RWPE2 (cell line): ENCODE results near the gene CNTNAP2.

Source experiments
- ATAC-seq: fragments of 200-7000 bp; cut with Tn5 transposase; 3 replicates; pipeline ENCODE4 v1.9.1; 2021; ENCODE audit warnings: low read depth
- DNase-seq: peaks from one replicate; pipeline ENCODE4 v3.0.0-alpha.2; 2020; ENCODE audit warnings: low spot score
- H3K27ac ChIP-seq: fragments of 450-650 bp; 2 replicates; pipeline ENCODE4 v1.5.1; 2017; ENCODE audit warnings: mild to moderate bottlenecking; ENCODE audit not compliant: poor library complexity, severe bottlenecking
- H3K27me3 ChIP-seq: fragments of 250-450 bp; sonication (Bioruptor Pico); 2 replicates; pipeline ENCODE4 v1.5.1; 2021; ENCODE audit warnings: mild to moderate bottlenecking, moderate library complexity; ENCODE audit not compliant: insufficient read depth, poor library complexity, severe bottlenecking
- H3K36me3 ChIP-seq: fragments of 250-450 bp; sonication (Bioruptor Pico); 2 replicates; pipeline ENCODE4 v1.5.1; 2020; ENCODE audit warnings: low read depth, mild to moderate bottlenecking, moderate library complexity
- H3K4me1 ChIP-seq: fragments of 250-450 bp; sonication (Bioruptor Pico); 2 replicates; pipeline ENCODE4 v1.5.1; 2021; ENCODE audit warnings: mild to moderate bottlenecking, moderate library complexity; ENCODE audit not compliant: insufficient read depth, poor library complexity, severe bottlenecking
- H3K4me3 ChIP-seq: fragments of 250-450 bp; sonication (Bioruptor Pico); 2 replicates; pipeline ENCODE4 v1.5.1; 2021; ENCODE audit warnings: mild to moderate bottlenecking, moderate library complexity; ENCODE audit not compliant: severe bottlenecking
- H3K9me3 ChIP-seq: fragments of 250-450 bp; sonication (Bioruptor Pico); 2 replicates; pipeline ENCODE4 v1.5.1; 2021; ENCODE audit warnings: mild to moderate bottlenecking, moderate library complexity; ENCODE audit not compliant: severe bottlenecking
- TF ChIP-seq, protein P1 (sequence below): fragments of 450-650 bp; IDR thresholded peaks from one replicate; pipeline ENCODE4 v1.5.1; 2017; ENCODE audit warnings: mild to moderate bottlenecking, moderate library complexity; ENCODE audit not compliant: poor library complexity, severe bottlenecking

The CNTNAP2 gene

GRCh38 chr7:148121847-148122246, 2005.2 kb downstream of the CNTNAP2 start:
- ATAC-seq = no peak
- Histone ChIP-seq H3K27ac (no peak overlapping the region), H3K27me3 (no peaks in the 10 kb centered on the region), H3K36me3 (no peaks in the 10 kb centered on the region), H3K9me3 (no peaks in the 10 kb centered on the region), H3K4me1 (no peaks in the 10 kb centered on the region), H3K4me3 (no peak overlapping the region)
- TF ChIP-seq, protein P1, sequence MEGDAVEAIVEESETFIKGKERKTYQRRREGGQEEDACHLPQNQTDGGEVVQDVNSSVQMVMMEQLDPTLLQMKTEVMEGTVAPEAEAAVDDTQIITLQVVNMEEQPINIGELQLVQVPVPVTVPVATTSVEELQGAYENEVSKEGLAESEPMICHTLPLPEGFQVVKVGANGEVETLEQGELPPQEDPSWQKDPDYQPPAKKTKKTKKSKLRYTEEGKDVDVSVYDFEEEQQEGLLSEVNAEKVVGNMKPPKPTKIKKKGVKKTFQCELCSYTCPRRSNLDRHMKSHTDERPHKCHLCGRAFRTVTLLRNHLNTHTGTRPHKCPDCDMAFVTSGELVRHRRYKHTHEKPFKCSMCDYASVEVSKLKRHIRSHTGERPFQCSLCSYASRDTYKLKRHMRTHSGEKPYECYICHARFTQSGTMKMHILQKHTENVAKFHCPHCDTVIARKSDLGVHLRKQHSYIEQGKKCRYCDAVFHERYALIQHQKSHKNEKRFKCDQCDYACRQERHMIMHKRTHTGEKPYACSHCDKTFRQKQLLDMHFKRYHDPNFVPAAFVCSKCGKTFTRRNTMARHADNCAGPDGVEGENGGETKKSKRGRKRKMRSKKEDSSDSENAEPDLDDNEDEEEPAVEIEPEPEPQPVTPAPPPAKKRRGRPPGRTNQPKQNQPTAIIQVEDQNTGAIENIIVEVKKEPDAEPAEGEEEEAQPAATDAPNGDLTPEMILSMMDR = no peak
- DNase-seq = no peak

DNA sequence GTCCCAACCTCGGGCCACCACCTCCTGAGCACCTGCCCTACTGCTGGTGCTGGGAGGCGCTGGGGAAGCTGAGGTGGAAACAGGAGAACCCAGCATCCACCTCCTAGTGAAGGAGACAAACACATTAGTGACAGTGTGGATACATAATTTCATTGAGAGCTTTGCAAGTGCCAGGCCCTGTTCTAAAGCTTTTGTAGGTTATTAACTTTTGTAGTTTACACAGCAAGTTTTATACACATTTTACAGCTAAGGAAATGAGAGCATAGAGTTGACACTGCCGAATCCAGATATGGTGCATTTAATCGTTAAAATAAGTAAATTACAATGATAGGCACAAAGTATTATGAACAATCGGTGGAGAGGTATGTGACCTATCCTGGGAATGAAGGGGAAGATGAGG, 2007.9 kb downstream of the CNTNAP2 start:
- no peak overlapping the region for H3K4me3 ChIP-seq
- no peaks in the 10 kb centered on the region for H3K4me1 ChIP-seq
- ATAC-seq (no peak), DNase-seq (no peak)
- no peaks in the 10 kb centered on the region for H3K27me3 ChIP-seq
- no peaks in the 10 kb centered on the region for H3K9me3 ChIP-seq
- no peaks in the 10 kb centered on the region for H3K36me3 ChIP-seq
- TF ChIP-seq, protein P1 = no peak
- H3K27ac ChIP-seq = no peak overlapping the region

DNA sequence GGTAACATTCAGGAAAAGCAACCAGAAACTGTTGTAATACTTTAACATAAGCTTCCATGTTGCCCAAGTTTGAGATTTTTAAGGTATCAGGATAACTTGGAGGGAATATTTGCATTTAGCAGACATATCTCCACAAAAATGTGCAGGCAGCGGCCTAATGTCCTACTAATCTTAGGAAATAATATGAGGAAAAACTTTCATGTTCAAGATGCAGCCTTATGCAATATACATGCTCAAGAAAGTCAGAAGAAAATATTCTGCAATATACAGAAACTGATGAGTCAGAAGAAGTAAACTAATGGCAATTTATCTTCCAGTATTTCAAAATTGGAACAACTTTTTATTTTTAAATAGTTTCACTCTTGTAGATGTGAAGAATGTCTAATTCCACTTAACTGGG, 2010.8 kb downstream of the CNTNAP2 start:
- H3K4me1 ChIP-seq = no peaks in the 10 kb centered on the region
- H3K4me3 ChIP-seq = no peak overlapping the region
- H3K36me3 ChIP-seq = no peaks in the 10 kb centered on the region
- DNase-seq = no peak
- TF ChIP-seq, protein P1 = no peak
- no peaks in the 10 kb centered on the region for H3K9me3 ChIP-seq
- ATAC-seq = no peak
- H3K27me3 ChIP-seq = no peaks in the 10 kb centered on the region
- H3K27ac ChIP-seq = no peak overlapping the region

GRCh38 chr7:148129023-148129422, 2012.4 kb downstream of the CNTNAP2 start:
- no peak for ATAC-seq
- TF ChIP-seq, protein P1 = no peak
- Histone ChIP-seq H3K9me3 (no peaks in the 10 kb centered on the region), H3K4me3 (no peak overlapping the region), H3K36me3 (no peaks in the 10 kb centered on the region), H3K4me1 (no peaks in the 10 kb centered on the region), H3K27me3 (no peaks in the 10 kb centered on the region), H3K27ac (no peak overlapping the region)
- DNase-seq = no peak

GRCh38 chr7:148135116-148135515, 2018.5 kb downstream of the CNTNAP2 start:
- Histone ChIP-seq H3K36me3 (no peaks in the 10 kb centered on the region), H3K27ac (no peak overlapping the region), H3K4me3 (no peak overlapping the region), H3K9me3 (no peaks in the 10 kb centered on the region), H3K27me3 (no peaks in the 10 kb centered on the region), H3K4me1 (no peaks in the 10 kb centered on the region)
- ATAC-seq (no peak), DNase-seq (no peak)
- TF ChIP-seq, protein P1 = no peak
